HG03442 (cell line): Measurements from ENCODE around the gene CSF3R.
"Not testable (repeated sequence)": the region's sequence is repeated elsewhere in the genome, so short reads cannot be mapped to it uniquely, and the experiment has no call there.

Experiments used
- ATAC-seq: cut with Tn5 transposase; IDR thresholded peaks from one replicate; pipeline ENCODE4 v1.9.1; 2021; ENCODE audit warnings: mild to moderate bottlenecking, moderate library complexity; ENCODE audit not compliant: unreplicated experiment

Gene CSF3R

GRCh38 chr1:36484099-36484498 is 1.4 kb upstream of the CSF3R start:
- no peak for ATAC-seq

DNA sequence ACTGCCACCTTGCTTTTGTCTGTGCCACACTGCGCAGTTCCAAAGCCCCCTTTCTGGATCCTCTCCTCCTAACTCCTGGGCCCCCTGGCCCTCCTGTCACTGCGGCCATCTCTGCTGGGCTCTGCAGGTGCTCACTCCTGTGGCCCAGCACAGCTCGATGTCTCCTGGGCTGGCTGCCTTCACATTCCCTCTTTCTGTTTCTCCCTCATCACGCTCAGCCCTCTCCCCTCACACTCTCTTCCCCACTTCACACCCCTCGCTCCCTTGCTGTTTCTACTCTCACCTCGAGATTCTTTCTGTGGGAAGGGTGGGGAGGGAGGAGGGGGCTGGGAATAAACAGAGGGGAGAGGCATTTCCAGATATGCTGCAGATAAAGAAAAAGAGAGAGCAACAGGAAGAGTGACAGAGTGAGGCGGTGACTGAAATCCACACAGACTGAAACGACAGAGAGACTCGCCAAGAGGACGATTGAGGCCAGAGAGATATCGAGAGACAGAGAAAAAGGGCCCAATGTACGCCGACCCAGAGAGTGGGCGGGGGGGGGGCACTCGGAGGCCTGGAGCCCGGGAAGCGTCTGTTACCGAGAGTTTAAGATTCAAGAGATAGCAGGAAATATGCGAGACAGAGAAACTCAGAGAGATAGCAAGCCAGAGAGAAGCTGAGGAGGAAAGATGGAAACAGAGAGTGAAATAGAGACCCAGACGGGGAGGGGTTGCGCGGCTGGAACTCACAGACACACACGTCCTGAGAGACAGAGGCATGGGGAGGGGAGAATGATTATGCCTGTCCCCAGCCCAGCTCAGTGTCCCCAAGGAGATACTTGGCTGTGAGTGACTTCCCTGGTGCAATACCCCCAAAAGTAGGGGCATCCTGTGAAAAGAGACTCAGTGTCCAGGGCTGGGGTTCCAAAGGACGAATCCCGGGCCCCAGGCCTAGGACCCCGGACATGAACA is 666 bp downstream of the CSF3R start:
- no peak for ATAC-seq

DNA sequence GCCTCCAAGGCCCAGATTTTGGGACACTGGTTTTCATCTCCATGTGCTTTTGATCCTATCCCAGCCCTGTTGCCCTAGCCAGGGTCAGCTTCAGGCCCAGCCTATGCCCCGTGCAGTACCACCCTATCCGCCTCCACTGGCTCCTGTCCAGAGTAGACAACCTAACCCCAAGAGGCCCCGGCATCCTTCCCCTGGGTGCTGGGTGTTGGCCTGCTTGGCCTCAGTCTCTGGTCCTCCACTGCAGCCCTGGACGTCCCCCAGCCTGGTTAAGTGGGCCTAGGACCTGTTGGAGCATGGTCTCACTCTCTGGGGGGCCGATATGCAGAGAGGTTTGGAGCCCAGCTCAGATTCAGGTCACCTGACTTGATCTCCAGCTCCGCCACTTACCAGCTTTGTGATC is 1.6 kb downstream of the CSF3R start:
- ATAC-seq, result no peak

DNA sequence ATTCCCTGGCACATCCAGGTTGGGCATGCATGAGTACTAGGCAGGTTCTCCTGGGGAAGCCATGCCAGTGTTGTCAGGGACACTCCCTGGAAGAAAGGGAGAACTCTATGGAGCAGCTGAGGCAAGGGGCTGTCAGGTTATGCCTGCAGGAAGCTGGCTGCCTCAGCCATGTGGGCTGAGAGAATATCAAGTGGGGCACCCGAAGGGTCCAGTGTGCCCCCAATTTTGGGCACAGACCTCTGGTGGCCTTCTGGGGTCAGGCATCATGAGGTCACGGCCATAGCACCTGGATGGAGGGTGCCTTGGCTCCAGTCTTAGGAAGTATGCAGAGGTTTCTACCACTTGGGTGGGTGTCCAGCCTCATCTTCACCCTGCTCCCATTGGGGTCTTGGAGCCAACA is 2.6 kb downstream of the CSF3R start:
- no peak for ATAC-seq

- ATAC-seq, result no peak
Measured at GRCh38 chr1:36479505-36480051, 3.1 kb downstream of the CSF3R start.

GRCh38 chr1:36477615-36478014 is 5.1 kb downstream of the CSF3R start:
- ATAC-seq, result not testable (repeated sequence)

DNA sequence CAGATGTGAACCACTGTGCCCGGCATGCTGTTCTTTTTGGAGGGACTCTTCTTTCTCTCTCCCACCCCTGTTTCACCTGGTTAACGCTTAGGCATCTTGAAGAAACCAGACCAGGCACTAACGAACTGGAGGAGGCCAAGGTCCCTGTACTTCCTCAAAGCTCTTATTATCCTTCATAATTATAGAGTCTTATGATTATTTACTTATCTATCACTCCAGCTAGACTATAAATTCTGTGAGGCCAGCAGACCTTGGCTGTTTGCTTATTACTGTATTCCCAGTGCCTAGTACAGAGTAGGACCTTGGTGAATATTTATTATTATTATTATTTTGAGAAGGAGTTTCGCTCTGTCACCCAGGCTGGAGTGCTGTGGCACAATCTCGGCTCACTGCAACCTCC is 5.8 kb downstream of the CSF3R start:
- ATAC-seq, result no peak

- ATAC-seq, result no peak
Measured at GRCh38 chr1:36475910-36476604, 6.7 kb downstream of the CSF3R start.

- no peak for ATAC-seq
Measured at GRCh38 chr1:36475341-36475740, 7.4 kb downstream of the CSF3R start.

DNA sequence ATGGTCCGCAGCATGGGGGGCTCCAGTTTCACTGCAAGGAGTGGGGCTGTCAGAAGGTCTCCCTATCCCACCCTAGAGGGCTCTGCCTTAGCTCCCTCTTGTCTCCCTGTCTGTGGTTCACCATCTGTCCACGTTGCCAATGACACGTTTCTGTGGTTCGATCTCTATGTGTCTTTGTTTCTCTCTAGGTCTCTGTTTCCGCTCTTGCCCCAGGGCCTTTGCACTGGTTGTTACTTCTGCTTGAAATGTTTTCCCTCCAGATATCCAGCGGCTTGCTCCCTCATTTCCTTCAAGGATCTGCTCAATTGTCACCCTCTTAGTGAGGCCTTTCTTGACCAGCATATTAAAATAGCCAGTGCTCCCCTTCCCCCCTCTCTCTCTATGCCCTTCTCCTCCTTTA is 10.1 kb downstream of the CSF3R start:
- ATAC-seq, result no peak

DNA sequence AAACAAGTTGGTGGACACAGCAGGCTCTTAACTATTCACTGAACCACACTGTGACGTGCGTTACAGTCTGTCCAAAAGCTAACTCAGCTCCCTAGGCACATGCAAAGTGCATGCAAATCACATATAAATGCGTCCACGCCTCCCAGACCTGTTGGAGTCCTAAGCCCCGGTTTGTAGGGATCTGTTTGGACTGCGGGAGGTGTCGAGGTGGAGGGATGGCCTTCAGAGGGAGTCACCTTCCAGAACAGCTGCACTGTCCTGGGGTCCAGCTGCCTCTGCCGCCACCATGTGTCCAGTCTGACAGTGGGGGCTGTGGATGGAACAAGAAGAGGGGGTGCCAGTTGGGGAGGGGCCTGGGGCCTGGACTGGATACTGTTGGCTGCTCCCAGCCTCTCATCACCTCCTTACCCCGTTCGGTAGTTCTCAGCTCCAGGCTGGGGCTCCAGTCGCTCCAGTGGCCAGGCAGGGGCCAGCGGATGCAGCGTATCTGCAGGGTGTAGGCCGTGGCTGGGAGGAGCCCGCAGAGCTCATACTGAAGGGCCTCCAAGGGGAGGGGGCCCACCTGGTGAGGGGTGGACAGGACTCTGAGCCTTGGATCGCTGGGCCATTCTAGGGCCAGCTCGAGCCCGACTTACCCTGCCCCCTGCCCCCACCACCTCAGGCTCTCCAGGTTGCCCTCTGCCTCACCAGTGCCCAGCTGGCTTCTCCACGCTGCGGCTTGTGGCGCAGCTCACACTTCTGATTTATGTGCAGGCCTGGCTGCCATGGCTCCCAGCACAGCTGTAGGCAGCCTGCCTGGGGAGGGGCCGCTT is 10.7 kb downstream of the CSF3R start:
- ATAC-seq, result no peak

GRCh38 chr1:36469163-36469562 is 13.6 kb downstream of the CSF3R start:
- no peak for ATAC-seq

DNA sequence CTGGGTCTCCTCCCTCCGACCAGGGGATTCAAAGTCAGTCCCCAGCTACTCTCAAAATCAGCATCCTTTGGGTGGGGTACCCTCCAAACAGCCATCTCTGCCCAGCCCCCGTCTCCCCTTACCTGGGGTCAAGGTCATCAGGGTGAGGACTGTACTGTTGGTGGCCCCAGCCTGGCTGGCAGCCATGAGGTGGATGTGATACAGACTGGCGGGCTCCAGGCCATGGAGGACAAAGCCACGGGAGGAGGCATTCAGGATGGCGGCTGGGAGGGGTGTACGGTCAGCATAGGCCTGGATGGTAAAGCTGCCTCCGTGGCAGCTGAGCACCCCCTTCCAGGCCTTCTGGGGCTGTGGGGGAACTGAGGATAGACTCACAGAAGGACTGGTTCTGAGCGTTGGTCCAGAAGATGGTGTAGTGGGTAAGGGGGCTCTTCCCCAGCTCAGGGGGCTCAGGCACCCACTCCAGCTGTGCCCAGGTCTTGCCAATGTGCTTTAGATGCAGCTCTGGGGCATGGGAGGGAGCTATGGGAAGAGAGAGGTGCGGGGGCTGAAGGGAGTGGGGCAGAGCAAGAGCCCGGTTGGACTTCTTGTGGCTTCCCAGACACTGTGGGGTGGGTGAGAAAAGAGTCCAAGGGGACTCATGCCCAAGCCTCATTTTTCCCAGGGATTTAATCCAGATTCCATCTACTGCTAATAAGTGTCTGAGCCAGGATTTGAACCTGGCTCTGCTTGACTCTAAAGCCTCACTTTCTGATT is 14.8 kb downstream of the CSF3R start:
- no peak for ATAC-seq

DNA sequence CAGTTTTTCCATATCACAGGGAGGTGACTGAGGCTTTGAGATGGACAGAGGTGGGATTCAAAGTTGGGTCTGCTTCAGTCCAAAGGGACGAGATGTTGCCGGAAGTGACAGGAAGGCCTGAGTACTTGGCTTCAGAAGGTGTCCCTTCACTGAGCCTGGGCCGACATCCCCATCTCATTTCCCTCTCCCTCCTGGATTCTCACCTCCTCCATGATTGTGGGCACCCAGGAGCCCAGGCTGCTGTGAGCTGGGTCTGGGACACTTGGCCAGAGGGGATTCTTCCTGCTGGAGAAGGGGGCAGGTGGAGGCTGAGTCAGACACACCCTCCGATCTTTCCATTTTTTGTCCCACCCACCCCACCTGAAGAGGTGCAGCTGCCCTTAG is 15.7 kb downstream of the CSF3R start:
- no peak for ATAC-seq

DNA sequence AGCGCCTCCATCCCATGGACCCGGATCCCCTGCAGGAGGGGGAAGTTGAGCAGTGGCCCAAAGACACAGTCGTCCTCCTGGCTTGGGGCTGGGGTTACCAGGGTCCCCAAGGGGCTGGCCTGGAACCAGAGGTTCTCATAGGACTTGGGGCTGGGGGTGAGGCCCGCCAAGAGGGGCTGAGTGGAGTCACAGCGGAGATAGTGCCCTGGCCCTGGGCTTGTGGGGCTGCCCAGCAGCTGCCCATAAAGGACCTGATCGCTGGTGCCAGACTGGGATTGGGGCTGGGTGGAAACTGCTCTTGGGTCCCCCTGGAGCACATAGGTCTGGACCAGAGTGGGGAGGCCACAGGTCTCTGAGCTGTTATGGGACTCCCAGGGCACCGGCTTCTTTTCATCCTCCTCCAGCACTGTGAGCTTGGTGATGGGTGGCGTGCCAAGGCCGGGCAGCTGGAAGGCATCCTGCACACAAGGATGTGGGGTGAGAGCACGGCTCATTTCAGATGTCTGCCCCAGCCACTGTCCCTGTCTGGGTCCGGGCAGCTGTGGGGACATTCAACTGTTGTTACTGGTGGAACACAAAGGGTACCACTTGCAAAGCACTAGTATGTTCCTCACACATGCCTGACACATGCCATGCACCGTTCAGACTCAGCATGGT is 16.2 kb downstream of the CSF3R start:
- ATAC-seq, result no peak

- no peak for ATAC-seq
Measured at GRCh38 chr1:36465731-36466369, 16.9 kb downstream of the CSF3R start.

DNA sequence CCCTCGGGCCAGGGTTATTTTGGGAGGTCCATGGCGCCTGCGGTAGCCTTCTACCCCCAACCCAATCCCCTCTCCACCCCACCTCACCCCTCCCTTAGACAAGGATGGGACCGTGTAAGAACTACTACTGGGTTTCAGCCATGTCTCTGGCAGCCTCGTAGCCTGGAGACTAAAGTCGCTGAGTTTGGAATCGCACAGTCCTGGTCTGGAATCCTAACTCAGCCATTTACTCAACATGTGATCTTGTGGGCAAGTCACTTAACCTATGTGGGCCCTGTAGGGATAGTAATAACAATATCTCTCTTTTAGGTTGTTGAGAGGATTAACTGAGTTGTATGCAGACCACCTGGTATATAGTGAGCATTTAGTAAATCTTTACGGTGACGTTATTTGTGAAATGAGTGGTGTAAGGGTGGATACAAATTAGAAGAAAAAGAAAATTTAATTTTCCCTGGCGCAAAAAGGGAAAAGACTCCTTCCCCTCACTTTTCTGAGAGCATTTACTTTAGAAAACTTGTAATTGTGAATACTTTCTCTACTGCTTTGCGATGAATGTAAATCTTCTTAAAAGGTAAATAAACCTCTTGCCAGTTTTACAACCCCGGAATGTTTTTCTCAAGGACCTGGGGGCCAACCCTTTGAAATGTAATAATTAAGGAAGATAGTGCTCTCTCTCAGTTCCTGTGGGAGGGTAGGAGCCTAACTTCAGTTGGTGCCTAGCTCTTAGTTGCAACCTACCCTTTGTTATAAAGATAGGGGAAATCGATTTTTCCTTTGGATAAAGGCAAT is 17.9 kb downstream of the CSF3R start:
- ATAC-seq, result peak; percentile 24

DNA sequence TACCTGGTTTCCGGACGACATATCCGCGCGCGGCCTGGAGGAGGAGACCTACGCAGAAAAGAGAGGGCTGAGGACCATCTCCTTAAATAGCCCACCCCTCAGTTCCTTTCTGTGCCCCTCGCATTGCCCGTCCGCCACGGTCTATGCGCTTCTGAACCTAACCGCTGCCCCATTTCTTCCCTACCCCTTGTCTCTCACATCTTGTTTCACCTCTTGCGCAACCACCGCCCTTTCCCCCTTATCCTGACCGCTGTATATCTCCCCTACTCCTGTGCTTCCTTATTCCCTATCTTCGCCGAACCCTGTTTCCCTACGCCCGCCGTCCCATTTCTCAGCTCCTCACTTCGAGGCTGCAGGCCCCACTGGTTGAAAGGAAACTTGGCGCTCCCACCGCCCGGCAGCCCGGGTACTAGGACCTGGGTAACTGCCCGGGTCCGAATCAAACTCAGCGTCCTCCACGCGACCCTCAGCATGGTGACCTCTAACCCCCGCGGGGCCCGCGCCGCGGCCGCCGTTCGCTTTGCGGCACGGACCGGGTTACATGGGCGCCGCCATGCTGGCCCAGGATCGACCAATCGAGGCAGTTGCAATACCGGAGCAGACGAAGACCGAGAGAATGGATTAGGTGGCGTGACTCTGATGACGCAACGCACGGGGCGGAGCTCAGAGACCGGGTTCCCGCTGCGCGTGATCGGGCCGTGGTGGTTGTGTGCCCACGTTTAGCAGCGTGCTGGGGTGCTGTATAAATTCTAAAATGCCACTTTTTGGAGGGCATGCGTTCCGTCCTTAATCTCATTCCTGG is 18.7 kb downstream of the CSF3R start, which contains the start of gene MRPS15:
MRPS15 (minus strand) TSS at position 582 of the 802 bp plus-strand sequence; CDS start at position 473, 109 bp downstream.
- ATAC-seq, result peak; percentile 80
